Measurements from ENCODE around the gene MBNL2.

DNA sequence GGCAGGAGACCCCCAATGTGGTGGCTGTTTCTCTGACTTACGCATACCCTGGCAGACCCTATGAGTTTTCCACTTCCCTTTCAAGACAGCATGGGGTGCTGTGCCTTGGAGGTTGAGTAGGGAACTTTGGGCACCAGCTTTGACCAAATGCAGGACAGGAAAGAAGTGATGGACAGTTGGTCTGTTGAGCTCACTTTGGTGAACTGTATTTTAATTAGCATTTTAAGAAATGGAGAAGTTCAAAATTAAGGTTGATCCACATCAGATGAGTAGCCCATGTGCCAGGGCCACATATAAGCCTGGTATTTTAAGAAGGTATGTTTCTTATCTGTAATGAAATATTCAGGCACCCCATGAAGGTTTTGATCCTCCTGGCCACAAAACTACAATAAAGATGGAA lies 165.8 kb downstream of the MBNL2 start:
- TF ChIP-seq, protein P1, sequence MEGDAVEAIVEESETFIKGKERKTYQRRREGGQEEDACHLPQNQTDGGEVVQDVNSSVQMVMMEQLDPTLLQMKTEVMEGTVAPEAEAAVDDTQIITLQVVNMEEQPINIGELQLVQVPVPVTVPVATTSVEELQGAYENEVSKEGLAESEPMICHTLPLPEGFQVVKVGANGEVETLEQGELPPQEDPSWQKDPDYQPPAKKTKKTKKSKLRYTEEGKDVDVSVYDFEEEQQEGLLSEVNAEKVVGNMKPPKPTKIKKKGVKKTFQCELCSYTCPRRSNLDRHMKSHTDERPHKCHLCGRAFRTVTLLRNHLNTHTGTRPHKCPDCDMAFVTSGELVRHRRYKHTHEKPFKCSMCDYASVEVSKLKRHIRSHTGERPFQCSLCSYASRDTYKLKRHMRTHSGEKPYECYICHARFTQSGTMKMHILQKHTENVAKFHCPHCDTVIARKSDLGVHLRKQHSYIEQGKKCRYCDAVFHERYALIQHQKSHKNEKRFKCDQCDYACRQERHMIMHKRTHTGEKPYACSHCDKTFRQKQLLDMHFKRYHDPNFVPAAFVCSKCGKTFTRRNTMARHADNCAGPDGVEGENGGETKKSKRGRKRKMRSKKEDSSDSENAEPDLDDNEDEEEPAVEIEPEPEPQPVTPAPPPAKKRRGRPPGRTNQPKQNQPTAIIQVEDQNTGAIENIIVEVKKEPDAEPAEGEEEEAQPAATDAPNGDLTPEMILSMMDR (IDR thresholded peaks at IDR 0.05; ENCODE audit: low read depth, low read length) = no peak
- TF ChIP-seq EZH2phosphoT487 (IDR thresholded peaks at IDR 0.05; ENCODE audit: low read depth) = no peak
